Activated CD8-positive, alpha-beta memory T cell treated with anti-CD3 and anti-CD28 coated beads, Interleukin-2, amount 50 U/mL, for 1 hour (primary cell): ENCODE data around the gene GAS2L2.

Source experiments
- DNase-seq: peaks from one replicate; pipeline ENCODE4 v3.0.0-alpha.2; 2020; ENCODE audit errors: extremely low read depth

GAS2L2 gene

DNA sequence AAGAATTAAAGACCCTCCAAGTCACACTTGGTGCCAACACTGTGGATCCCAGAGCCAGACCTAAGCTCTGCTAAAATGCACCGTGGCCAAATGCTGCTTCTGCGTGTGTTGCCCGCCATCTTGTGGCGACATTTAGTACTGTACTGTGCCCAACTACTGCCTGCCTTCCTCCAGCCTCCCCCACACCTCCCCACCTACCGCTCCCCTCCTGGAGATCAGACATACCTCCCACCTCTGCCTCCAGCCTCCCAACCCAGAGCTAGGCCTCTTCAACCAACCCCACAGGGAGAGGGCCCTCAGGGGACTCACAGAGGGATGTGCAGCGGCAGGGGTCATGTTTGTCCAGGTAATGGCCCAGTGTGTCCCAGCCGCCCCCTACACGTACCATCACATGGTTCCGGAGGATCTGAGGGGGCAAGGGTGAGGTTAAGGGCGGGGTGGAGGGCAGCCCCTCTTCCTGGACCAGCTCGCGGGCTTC lies 5.5 kb downstream of the GAS2L2 start:
- peak; percentile 43 for DNase-seq

DNA sequence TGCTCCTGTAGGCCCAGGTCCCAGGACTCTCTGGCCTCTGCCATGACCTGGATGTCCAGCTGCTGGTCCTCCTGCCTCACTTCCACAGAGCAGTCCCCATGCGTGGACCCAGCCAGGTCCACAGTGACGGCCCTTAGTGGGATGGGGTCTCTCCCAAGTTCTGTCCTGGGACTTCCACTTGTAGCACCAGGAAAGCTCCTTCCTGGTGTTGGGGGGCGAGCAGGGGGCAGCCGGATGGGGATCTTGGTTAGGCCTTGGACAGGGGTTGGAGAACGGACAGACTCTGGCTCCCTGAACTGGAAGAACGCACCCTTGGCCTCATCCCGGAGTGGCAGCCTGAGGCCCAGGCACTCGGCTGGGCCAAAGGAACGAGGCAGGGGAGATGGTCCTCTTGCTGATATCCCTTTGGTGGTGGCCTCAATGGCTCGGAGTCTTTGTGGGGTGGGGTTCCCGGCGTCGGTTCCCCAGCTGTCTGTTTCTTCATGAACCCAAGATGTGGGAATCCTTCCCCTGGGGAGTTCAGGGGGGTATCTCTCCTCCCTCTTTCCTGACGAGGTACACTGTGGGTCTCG lies 7.2 kb downstream of the GAS2L2 start:
- DNase-seq: no peak

DNA sequence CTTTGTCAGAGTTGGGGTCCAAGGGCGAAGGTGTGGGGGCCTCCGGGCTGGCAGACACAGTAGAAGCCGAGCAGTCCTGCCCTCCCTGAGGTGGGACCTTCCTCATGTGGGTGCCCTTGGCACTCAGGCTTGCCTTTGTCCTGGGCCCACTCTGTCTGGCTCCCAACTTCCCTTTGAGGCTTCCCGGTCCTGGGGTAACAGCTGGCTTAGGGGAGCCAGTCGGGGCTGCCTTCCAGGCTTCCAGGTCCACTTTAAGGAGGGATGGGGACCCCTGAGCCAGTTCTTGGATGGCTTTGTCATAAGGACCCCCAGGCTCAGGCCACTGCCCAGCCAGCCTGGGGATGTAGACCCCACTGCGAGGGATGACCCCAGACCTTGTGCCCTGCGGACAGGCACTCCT lies 7.8 kb downstream of the GAS2L2 start:
- no peak for DNase-seq

DNA sequence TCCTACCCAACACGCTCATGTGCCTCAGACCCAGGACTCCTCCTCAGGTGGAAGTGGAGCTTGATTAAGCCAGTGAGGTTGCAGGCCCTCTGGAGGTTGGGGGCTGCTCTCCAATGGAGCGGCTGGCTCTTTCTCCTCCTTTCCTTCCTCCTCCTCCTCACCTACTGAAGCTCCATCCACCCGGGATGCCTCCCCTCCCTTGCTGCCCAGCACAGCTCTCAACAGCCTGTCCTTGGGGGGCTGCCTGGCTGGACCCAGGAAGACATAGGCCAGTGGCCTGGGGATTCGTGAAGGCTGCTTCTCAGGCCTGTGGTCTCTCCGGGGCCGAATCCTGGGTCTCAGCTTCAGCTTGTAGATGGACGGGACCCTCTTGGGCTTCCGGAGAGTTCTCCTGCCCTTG lies 8.2 kb downstream of the GAS2L2 start:
- DNase-seq: no peak

DNA sequence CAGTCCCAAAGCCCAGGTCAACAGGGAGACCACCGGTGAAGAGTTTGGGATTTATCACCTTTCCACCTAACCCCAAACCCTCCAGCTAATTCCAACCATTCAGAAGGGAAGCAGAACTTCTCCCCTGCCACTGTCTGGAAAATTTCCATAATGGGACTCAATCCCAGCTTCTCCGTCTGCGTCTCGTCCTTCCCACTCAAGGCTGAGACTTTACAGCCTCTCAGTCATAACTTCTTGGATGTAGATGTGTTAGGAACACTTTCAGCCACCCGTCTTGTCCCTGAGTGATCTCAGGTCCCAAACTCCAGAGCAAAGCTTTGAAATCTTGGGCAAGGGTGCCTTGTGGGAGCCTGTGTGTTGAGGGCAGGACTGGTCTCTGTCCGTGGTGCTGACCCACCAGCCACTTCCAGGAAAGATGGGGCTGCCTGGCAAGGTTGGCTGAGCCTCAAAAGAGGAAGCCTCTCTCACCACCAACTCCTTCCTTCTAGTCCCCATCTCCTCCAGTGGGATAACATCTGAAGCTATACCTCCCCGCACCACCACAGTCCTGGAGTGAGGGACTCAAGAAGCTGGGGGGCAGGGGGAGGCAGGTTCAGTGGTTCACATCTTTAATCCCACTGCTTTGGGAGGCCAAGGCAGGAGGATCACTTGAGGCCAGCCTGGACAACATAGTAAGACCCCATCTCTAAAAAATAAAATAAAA lies 9.3 kb downstream of the GAS2L2 start:
- DNase-seq: no peak

DNA sequence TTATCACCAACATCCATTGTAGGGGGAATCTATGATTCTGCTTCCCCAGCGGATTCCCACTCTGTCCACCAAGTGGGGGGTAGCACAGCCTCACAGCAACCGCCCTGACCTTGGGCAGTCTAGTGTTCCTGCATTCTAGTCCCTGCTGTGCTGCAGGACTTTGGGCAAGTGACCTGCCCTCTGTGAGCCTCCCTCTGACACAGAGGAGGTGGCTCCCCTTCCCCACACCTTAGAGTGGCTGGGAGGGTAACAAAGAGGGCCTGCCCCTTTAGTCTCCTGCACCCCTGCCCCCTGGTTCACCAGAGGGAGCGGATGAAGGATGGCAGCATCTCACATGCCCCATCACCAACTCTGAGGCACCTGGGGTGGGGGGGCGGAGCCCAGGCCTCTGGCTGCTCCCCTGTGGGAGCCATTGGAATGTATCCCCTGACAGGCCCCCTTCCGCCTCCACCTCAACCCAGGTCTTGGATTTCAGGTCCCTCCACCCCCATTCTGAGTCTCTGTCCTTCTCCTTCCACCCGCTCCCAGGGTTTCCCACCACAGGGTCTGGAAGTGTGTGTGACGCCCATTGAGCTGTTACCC lies 10.1 kb downstream of the GAS2L2 start:
- DNase-seq: no peak

DNA sequence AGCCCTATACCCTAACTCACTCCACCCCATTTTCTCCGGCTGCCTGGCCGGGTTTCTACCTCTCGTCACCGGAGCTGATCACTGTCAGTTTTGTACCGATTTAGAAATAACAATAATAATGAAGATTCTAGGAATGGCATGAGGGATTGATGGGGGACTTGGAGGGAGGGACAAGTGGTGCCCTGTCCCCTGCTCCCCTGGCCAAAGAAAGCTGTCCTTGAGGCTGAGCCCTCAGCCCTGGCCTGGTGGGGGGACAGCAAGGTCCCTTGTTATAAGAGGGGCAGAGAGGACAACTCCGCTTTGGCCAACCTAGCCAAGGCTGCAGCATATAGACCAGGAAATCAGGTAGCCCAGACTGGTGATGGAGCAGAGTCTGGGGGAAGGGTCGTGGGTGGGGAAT lies 10.5 kb downstream of the GAS2L2 start:
- DNase-seq: no peak

DNA sequence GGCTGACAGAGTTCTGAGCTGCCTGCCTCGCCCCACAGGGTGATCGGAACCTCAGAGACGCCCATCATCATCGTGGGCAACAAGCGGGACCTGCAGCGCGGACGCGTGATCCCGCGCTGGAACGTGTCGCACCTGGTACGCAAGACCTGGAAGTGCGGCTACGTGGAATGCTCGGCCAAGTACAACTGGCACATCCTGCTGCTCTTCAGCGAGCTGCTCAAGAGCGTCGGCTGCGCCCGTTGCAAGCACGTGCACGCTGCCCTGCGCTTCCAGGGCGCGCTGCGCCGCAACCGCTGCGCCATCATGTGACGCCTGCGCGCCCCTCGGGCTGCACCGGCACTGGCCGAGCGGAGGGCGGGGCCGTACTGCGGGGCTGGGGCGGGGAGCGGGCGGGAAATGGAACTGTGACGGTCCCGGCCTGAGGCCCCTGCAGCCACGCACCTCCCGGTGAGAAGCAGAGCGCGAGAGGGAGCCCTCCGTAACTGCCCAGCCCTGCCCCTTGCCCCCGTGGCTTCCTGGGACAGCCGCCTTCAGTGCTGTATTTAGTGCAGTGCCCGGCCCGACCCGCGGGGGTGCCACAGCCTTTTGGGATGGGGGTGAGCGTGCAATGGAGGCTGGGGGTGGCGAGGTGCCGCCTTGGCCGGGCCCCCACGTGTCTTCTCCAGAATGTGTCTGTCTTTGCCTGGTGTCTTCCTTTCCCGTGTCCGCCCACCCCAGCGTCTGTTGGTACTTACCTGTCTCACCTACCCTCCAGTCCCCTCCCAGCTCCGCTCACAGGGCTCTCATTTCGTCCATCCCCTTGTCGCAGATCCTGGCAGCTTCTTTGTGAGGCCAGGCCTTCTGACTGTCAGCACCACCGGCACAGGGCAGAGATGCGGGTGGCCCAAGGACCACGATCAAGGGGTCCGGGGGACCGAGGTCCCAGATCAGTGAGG lies 11.8 kb downstream of the GAS2L2 start:
- no peak for DNase-seq

DNA sequence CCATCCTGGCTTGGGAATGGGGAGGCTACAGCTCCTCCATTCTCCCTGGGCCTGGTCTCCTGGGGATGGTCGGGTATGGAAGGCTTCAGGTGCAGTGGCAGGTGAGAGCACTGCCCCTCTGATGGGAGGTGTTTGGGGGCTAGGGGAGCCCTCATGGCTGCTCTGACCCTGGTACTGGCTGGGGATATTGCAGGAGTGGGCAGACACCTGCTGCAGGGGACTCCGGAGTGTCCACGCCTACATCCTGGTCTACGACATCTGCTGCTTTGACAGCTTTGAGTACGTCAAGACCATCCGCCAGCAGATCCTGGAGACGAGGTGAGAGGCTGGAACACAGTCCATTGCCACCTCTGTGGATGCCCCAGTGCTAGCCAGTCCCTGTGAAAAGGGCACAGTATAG lies 12.8 kb downstream of the GAS2L2 start:
- DNase-seq: no peak

DNA sequence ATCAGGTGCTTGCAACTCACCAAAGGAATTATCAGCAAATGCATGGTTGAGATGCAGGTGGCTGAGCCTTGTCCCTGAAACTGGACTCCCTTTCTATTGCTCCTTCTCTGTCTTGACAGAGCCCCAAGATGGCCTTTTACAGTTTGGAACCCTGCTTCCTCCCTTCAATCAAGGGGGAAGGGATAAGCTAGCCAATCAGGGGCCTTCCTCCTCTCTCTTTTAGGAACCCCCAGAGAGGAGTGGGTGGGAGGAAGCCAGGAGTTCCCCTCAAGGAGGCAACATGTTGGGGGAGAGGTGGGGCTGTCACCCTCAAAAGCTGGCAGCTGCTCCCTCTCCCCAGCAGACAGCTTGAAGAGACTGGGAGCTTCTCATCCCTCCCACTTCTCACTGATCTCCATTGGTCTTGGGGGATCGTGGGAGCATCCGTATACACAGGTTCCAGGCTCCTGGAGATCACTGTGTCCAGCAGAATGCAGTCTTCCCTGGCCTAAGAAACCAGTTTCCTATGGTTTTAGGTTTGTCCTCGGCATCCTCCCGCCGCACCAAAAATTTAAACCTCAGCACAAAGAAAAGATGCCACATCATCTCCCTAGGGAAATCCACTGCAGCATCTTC lies 14.4 kb downstream of the GAS2L2 start:
- DNase-seq: no peak

DNA sequence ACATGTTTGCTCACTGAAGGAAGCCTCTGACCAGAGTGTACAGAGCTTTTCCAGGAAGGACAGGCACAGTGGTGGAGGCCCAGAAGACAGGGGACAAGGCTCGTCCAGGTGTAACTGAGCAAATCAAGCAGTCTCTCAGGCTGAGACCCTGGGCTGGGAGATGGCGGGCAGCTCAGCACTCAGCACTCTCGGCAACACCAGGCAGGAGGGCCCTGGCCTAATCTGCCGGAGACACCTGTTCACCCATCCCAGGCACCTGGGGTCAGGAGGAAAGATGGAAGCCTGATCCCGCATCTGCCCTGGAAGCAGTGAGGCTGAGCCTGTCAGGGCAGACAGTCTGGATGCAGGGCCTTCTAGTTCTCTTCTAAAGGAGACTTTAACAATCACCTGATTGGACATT lies 16.8 kb downstream of the GAS2L2 start:
- no peak for DNase-seq

DNA sequence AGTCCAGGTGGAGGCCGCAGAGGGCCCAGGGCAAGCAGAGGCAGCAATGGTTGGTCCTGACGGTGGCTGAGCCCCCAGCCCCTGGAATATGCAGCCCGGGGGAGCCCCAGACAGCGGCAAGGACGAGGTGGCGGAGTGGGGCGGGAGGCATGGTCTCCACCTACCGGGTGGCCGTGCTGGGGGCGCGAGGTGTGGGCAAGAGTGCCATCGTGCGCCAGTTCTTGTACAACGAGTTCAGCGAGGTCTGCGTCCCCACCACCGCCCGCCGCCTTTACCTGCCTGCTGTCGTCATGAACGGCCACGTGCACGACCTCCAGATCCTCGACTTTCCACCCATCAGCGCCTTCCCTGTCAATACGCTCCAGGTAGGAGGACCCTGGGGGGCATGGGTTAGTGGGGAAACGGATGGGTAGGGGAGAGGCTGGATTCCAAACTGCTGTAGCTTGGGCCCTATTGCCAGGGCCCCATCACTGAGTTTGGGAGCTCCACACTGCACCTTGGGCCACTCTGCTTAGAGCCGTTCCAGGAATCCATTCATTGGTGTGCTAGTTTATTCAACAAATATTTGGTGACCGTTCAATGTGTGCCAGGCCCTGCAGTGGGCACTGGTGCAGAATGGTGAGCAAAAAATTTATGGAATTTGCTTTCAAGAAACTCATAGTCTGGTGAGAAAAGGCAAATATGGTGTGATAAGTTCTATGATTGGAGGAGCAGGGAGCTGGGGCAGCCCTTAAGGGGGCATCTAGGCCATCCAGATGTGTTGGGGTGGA lies 17.8 kb downstream of the GAS2L2 start:
- no peak for DNase-seq

DNA sequence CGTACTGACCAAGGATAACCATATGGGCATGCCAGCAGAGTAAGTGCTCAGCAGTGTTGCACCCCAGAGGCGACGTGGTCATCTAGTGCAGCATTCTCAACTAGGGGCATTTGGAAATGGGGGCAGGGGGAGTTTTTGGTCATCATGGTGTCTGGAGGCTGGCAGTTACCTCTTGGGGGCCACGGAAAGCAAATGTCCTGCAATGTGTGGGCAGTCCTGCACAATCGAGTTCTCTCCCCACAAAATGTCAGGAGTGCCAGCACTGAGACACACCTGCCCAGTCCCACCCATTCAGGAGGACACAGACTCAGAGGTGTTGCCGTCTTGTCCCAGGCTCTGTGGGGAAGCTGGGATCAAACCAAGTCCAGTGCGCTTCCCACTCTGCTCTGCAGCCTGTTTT lies 18.6 kb downstream of the GAS2L2 start:
- no peak for DNase-seq

DNA sequence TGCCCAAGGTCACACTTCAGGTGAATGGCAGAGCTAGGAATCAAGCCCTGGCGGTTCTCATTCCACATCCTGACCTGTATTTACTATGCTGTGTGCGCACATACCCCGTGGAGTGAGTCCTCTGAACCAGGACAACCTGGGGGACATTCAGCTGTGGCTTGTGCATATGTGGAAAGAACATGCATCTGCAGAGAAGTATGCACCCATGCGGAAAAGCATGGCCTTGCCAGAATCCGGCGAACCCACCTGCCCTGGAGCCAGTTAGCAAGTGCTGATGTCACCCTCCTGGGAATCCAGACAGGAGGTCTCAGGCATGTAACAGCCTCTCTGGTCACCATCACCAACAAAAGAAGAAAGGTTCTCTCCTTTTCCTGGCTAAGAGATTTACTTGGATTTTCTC lies 19.7 kb downstream of the GAS2L2 start:
- DNase-seq: no peak

DNA sequence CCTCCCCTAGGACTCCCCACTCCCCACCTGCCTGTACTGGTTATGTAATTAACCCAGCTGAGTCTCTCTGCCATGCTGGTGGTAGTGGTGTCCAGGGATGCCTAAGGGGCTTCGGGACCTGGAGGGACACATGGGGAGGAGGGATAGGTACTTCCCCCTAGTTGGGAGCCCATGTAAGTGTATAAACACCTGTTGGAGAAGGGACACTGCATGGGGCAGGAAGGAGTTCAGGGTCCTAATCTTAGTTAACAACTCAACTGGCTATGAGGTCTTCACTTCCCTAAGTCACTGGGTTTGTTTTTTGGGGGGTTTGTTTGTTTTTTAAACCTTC lies 20.3 kb downstream of the GAS2L2 start:
- DNase-seq: no peak

DNA sequence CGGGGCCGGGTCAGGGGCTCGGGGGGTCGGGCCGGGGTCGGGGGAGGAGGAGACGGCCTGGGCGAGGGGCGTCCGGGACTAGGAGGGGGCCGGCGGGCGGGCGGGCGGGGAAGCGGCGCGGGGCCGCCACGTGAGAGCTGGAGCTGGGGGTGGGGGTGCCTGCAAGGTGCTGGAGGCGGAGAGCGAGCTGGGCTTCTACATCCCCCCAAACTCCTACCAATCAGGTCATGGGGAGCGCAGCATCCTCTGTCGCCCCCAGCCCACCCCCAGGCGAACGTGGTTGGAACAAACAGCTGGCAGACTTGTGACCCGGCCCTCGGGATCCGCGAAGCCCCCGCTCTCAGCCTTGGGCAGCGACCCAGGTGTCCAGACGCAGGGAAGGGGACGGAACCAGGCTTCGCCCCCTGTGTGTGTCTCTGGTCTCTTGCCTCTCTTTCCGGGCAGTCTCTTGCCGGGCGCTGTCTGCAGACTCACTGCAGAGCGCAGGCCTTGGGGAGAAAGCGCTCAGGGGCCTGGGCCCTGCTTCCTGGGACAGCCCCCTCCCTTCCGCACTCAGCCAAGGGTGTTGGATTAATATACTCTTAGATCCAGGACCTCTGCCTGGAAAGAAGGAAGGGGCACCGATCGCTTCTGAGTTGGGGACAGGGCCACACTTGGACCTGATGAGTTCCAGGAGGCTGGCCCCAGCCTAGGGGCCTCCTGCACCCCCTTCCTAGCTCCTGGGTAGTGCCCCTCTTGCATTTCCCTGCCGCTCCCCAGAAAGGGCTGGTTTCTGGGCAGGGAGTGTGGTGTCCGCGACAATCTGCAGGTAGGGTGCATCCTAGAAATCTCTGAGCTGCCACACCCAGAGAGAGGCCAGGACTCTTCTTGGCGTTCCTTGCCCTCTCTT lies 20.9 kb downstream of the GAS2L2 start:
- no peak for DNase-seq

DNA sequence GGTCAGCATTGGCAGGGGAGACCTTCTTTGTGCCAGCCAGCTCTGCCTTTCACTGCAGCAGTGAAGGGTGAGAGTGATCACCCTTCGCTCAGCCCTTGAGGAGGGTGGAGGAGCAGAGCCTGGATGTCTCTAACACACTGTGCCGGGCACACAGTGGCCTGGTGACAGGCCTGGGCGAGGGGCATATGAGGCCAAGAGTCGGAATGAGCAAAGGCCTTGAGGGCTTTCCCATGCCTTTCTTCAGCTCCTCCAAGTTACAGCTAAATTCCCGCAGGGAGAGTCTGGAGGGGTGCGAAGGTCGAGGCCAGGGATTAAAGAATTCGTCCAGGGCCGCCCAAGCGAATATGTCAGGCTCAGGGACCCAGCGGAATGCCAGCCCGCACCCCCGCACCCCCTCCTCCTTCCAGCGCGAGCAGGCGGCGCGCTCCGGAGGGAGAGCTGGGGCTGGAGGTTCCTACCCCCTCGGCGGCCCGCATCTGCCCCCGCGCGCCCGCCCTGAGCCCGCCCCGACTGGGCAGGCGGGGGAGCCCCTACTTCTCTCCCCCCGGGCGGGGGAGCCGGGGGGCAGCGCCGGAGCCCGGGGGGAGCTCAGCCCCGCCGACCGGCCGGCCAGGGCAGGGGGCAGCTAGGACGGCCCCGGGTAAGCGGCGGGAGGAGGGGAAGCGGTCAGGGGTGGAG lies 21.7 kb downstream of the GAS2L2 start, which contains the start of gene RASL10B:
Gene RASL10B, plus strand, starts transcription at position 401 of the 678 bp plus-strand sequence. CDS start 3,546 bp downstream, outside the sequence.
- DNase-seq: no peak

DNA sequence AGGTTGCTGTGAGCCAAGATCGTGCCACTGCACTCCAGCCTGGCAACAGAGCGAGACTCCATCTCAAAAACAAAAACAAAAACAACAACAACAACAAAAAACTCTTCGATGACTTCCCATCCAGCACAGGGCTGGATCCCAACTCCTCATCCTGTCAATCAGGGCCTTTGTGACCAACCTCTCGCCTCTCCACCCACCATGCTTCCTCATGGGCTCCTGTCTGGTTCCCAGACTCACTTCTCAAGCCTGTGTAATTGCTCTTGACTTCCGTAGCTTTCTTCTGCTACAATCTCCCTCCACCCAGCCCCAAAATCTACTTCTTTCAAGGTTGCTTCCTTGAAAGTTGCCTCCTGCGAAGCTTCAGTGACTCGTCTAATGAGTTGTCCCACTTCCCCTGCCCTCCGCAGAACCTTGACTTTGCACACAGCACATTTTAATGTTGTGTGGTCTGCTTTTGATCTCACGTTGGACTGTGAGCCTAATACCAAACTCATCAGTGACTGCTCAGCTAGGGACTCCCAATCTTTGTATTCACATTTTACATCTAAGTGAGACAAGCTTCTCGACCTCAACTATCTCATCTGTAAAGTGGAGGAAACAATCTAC lies 22.5 kb downstream of the GAS2L2 start:
- DNase-seq: no peak

DNA sequence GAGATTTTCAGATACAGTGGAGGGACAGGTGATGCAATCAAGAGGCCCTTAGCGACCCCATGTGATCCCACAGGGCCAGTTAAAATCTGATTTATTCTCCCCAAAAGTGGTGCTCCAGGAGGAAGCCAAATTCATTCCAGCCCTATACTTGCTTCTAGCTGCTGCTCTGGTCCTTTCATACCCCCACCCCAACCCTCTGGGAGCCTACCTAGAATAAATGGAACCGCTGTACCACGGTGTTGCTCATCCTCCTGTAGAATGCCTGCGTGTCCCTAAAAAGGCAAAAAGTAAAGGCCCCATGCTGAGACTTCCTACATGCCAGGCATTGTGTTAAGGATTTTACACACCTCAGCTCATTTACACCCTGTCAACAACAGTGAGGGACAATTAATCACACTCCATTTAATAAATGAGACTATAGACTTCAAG lies 23.6 kb downstream of the GAS2L2 start:
- no peak for DNase-seq
